Trophoblast cell (in vitro differentiated cells and primary cell): ENCODE measurements around the gene ADAMTSL1.

Source experiments
- DNase-seq, 2 donors: peaks; one replicate each; pipeline ENCODE4 v3.0.0-alpha.2; 2016
- H2AFZ ChIP-seq: 2 replicates; pipeline ENCODE4 v1.6.1; 2013; ENCODE audit warnings: low read length, moderate library complexity, mild to moderate bottlenecking; ENCODE audit not compliant: insufficient read depth, poor library complexity
- H2AK5ac ChIP-seq: 2 replicates; pipeline ENCODE4 v1.6.1; 2013; ENCODE audit warnings: mild to moderate bottlenecking, low read length
- H2BK120ac ChIP-seq: 2 replicates; pipeline ENCODE4 v1.6.1; 2013; ENCODE audit warnings: low read length, mild to moderate bottlenecking, moderate library complexity; ENCODE audit not compliant: insufficient read depth, poor library complexity
- H2BK12ac ChIP-seq: 2 replicates; pipeline ENCODE4 v1.6.1; 2013; ENCODE audit warnings: mild to moderate bottlenecking, low read length, moderate library complexity
- H2BK5ac ChIP-seq: 2 replicates; pipeline ENCODE4 v1.6.1; 2013; ENCODE audit warnings: low read length, low read depth, moderate library complexity, mild to moderate bottlenecking; ENCODE audit not compliant: poor library complexity
- H3K14ac ChIP-seq: 2 replicates; pipeline ENCODE4 v1.6.1; 2013; ENCODE audit warnings: mild to moderate bottlenecking, low read length
- H3K18ac ChIP-seq: 2 replicates; pipeline ENCODE4 v1.6.1; 2013; ENCODE audit warnings: mild to moderate bottlenecking, low read length
- H3K23ac ChIP-seq: 2 replicates; pipeline ENCODE4 v1.6.1; 2013; ENCODE audit warnings: low read length
- H3K27ac ChIP-seq: 2 replicates; pipeline ENCODE4 v1.5.1; 2013; ENCODE audit warnings: low read depth, mild to moderate bottlenecking, inconsistent platforms, low read length, moderate library complexity
- H3K27me3 ChIP-seq: 2 replicates; pipeline ENCODE4 v1.6.1; 2013; ENCODE audit warnings: inconsistent platforms, mild to moderate bottlenecking, low read length, moderate library complexity; ENCODE audit not compliant: insufficient read depth
- H3K36me3 ChIP-seq, 2 experiments: 1 replicate in 1 of 2; 2 replicates in 1 of 2; pipeline ENCODE4 v1.6.1; 2013; ENCODE audit warnings: low read length in 2 of 2, mild to moderate bottlenecking in 2 of 2, moderate library complexity in 1 of 2; ENCODE audit not compliant: insufficient read depth in 2 of 2, control insufficient read depth in 1 of 2
- H3K4ac ChIP-seq: 2 replicates; pipeline ENCODE4 v1.6.1; 2013; ENCODE audit warnings: low read depth, mild to moderate bottlenecking, low read length, moderate library complexity
- H3K4me1 ChIP-seq, 2 experiments: 1 replicate in 1 of 2; 2 replicates in 1 of 2; pipeline ENCODE4 v1.6.1; 2013; ENCODE audit warnings: low read length in 2 of 2, mild to moderate bottlenecking in 2 of 2, moderate library complexity in 1 of 2; ENCODE audit not compliant: insufficient read depth in 2 of 2, control insufficient read depth in 1 of 2
- H3K4me2 ChIP-seq: 2 replicates; pipeline ENCODE4 v1.6.1; 2013; ENCODE audit warnings: inconsistent platforms, mild to moderate bottlenecking, low read length, moderate library complexity
- H3K4me3 ChIP-seq: 2 replicates; pipeline ENCODE4 v1.5.1; 2013; ENCODE audit warnings: mild to moderate bottlenecking, low read depth, low read length, inconsistent platforms
- H3K79me1 ChIP-seq: one replicate; pipeline ENCODE4 v1.6.1; 2013; ENCODE audit warnings: low read length
- H3K79me2 ChIP-seq: 2 replicates; pipeline ENCODE4 v1.6.1; 2013; ENCODE audit warnings: low read length, mild to moderate bottlenecking; ENCODE audit not compliant: control insufficient read depth, insufficient read depth, poor library complexity
- H3K9ac ChIP-seq: 2 replicates; pipeline ENCODE4 v1.6.1; 2013; ENCODE audit warnings: mild to moderate bottlenecking, low read length
- H3K9me3 ChIP-seq: 2 replicates; pipeline ENCODE4 v1.6.1; 2013; ENCODE audit warnings: low read depth, mild to moderate bottlenecking, control low read depth, inconsistent platforms, low read length; ENCODE audit not compliant: insufficient read depth
- H4K12ac ChIP-seq: 2 replicates; pipeline ENCODE4 v1.6.1; 2013; ENCODE audit warnings: low read depth, mild to moderate bottlenecking, low read length, moderate library complexity
- H4K8ac ChIP-seq: 2 replicates; pipeline ENCODE4 v1.6.1; 2013; ENCODE audit warnings: low read depth, mild to moderate bottlenecking, low read length, moderate library complexity
- H4K91ac ChIP-seq: one replicate; pipeline ENCODE4 v1.6.1; 2013; ENCODE audit warnings: low read depth, mild to moderate bottlenecking, low read length, moderate library complexity
- WGBS: extraction: QIAGEN DNeasy Blood & Tissue Kit; methylation state at CpG from one replicate; pipeline ENCODE4 v1.1.7; 2013; ENCODE audit warnings: missing lambda C conversion rate; ENCODE audit not compliant: insufficient read length, insufficient coverage; ENCODE audit errors: extremely low coverage; 5-methylcytosine and 5-hydroxymethylcytosine counted together

Gene ADAMTSL1

GRCh38 chr9:18906656-18907395 lies 432.9 kb downstream of the ADAMTSL1 start:
- no CpG with 5 or more reads among the region's 9 CpGs for WGBS
- no peak overlapping the region for H2AK5ac ChIP-seq

GRCh38 chr9:18907927-18908625 lies 434.1 kb downstream of the ADAMTSL1 start:
- Histone ChIP-seq H3K4me1 (no peaks in the 10 kb centered on the region), H3K27me3 (no peaks in the 10 kb centered on the region), H3K9ac (no peak overlapping the region), H4K8ac (no peak overlapping the region), H3K9me3 (peaks cover 3% of the 10 kb centered on the region), H3K79me1 (no peaks in the 10 kb centered on the region), H4K91ac (no peak overlapping the region), H3K18ac (no peak overlapping the region), H3K14ac (no peak overlapping the region), H3K79me2 (no peaks in the 10 kb centered on the region), H2AK5ac (no peak overlapping the region), H3K36me3 (no peaks in the 10 kb centered on the region), H4K12ac (no peak overlapping the region), H2AFZ (no peak overlapping the region), H3K27ac (no peak overlapping the region), H3K4me2 (no peak overlapping the region), H2BK120ac (no peak overlapping the region), H2BK12ac (no peak overlapping the region), H3K4me3 (no peak overlapping the region), H3K4ac (no peak overlapping the region), H2BK5ac (no peak overlapping the region), H3K23ac (no peak overlapping the region)
- DNase-seq = no peak
- no CpG with 5 or more reads among the region's 15 CpGs for WGBS

More at GRCh38 chr9:18906656-18907395, 432.9 kb downstream of the ADAMTSL1 start:
- Histone ChIP-seq H4K8ac (no peak overlapping the region), H3K4me2 (no peak overlapping the region), H3K4me1 (no peaks in the 10 kb centered on the region), H3K23ac (no peak overlapping the region), H3K79me2 (no peaks in the 10 kb centered on the region), H3K9me3 (peaks cover 3% of the 10 kb centered on the region), H2AFZ (no peak overlapping the region), H3K27ac (no peak overlapping the region), H3K36me3 (no peaks in the 10 kb centered on the region), H3K18ac (no peak overlapping the region), H3K4me3 (no peak overlapping the region), H2BK5ac (no peak overlapping the region), H3K4ac (no peak overlapping the region), H3K9ac (no peak overlapping the region), H4K12ac (no peak overlapping the region), H3K14ac (no peak overlapping the region), H3K79me1 (no peaks in the 10 kb centered on the region), H2BK120ac (no peak overlapping the region), H3K27me3 (no peaks in the 10 kb centered on the region), H2BK12ac (no peak overlapping the region), H4K91ac (no peak overlapping the region)
- no peak for DNase-seq

GRCh38 chr9:18909140-18910018 lies 435.4 kb downstream of the ADAMTSL1 start:
- DNase-seq = no peak
- Histone ChIP-seq H3K4me1 (no peaks in the 10 kb centered on the region), H3K4me3 (no peak overlapping the region), H2AK5ac (no peak overlapping the region), H3K14ac (no peak overlapping the region), H2BK120ac (no peak overlapping the region), H3K9me3 (peaks cover 3% of the 10 kb centered on the region), H3K18ac (no peak overlapping the region), H3K27me3 (no peaks in the 10 kb centered on the region), H3K79me1 (no peaks in the 10 kb centered on the region), H4K8ac (no peak overlapping the region), H3K4me2 (no peak overlapping the region), H3K79me2 (no peaks in the 10 kb centered on the region), H2BK12ac (no peak overlapping the region), H2AFZ (no peak overlapping the region), H3K36me3 (no peaks in the 10 kb centered on the region), H4K12ac (no peak overlapping the region), H3K27ac (no peak overlapping the region), H4K91ac (no peak overlapping the region), H3K23ac (no peak overlapping the region), H3K4ac (no peak overlapping the region), H2BK5ac (no peak overlapping the region), H3K9ac (no peak overlapping the region)
- WGBS = no CpG with 5 or more reads among the region's 17 CpGs

- no peaks in the 10 kb centered on the region for H3K79me1 ChIP-seq
- H3K36me3 ChIP-seq = no peaks in the 10 kb centered on the region
- no peak overlapping the region for H3K4me3 ChIP-seq
- H3K4ac ChIP-seq = no peak overlapping the region
- H3K79me2 ChIP-seq = no peaks in the 10 kb centered on the region
- no peak overlapping the region for H3K27ac ChIP-seq
- no peak overlapping the region for H3K23ac ChIP-seq
- H2BK12ac ChIP-seq = no peak overlapping the region
- no peak overlapping the region for H3K4me2 ChIP-seq
- no peak overlapping the region for H2AK5ac ChIP-seq
- H2BK120ac ChIP-seq = no peak overlapping the region
- H3K18ac ChIP-seq = no peak overlapping the region
- H3K27me3 ChIP-seq = no peaks in the 10 kb centered on the region
- H4K12ac ChIP-seq = no peak overlapping the region
- no peak overlapping the region for H3K14ac ChIP-seq
- no peak overlapping the region for H2BK5ac ChIP-seq
- H4K8ac ChIP-seq = no peak overlapping the region
- H4K91ac ChIP-seq = no peak overlapping the region
- peaks cover 3% of the 10 kb centered on the region for H3K9me3 ChIP-seq
- no peaks in the 10 kb centered on the region for H3K4me1 ChIP-seq
- H3K9ac ChIP-seq = no peak overlapping the region
- H2AFZ ChIP-seq = no peak overlapping the region
- DNase-seq = no peak
- no CpG with 5 or more reads among the region's 2 CpGs for WGBS
These were observed 436.5 kb downstream of the ADAMTSL1 start for GRCh38 chr9:18910435-18910834.
